A549 (cell line): ENCODE data around the gene CDH2. TPM values are rescaled to one million over a fixed set of nuclear protein-coding genes. Genes with fewer than 3 reads are reported as not detected.

Source experiments
- ATAC-seq, 2 experiments: fragments of 200-7000 bp in 1 of 2; fragments of >200 bp in 1 of 2; cut with Nextera tagmentation in 1 of 2; cut with Tn5 transposase in 1 of 2; 3 replicates each; pipeline versions ENCODE4 v1.8.0 to v1.9.1; 2018 to 2020; ENCODE audit warnings: mild to moderate bottlenecking in 1 of 2, moderate library complexity in 1 of 2
- CTCF ChIA-PET: fragments of 300-600 bp; sonication (Branson Sonifier 250); formaldehyde crosslinking; extraction: SDS; loops from one replicate; lab custom pipeline; 2021; ENCODE audit warnings: antibody characterized with exemption, inconsistent platforms; lab: Yijun Ruan, JAX
- POLR2A ChIA-PET: fragments of 350-600 bp; formaldehyde crosslinking; extraction: SDS; loops from one replicate; lab custom pipeline; 2021; ENCODE audit warnings: antibody characterized with exemption, inconsistent platforms; lab: Yijun Ruan, JAX
- DNase-seq, 2 experiments: peaks; one replicate each; pipeline versions ENCODE4 v3.0.0 to v3.0.0-alpha.2; 2011 to 2016; ENCODE audit warnings: low read depth in 1 of 2, low spot score in 1 of 2
- FAIRE-seq: peaks from 2 replicates; lab custom pipeline; 2011; peaks lifted over from hg19 to GRCh38; lab: Jason Lieb, UNC
- H3K27ac ChIP-seq, 2 experiments: fragments of >200 bp; sonication (Bioruptor Twin); formaldehyde crosslinking; 3 replicates each; pipeline ENCODE4 v1.5.1; 2016 to 2017
- H3K4me1 ChIP-seq: fragments of >200 bp; sonication (Bioruptor Twin); formaldehyde crosslinking; 3 replicates; pipeline ENCODE4 v1.6.1; 2016
- H3K4me2 ChIP-seq: fragments of >200 bp; sonication (Bioruptor Twin); formaldehyde crosslinking; 3 replicates; pipeline ENCODE4 v1.6.1; 2016
- H3K4me3 ChIP-seq: fragments of >200 bp; sonication (Bioruptor Twin); formaldehyde crosslinking; 3 replicates; pipeline ENCODE4 v1.5.1; 2016
- H3K9me3 ChIP-seq: fragments of >200 bp; sonication (Bioruptor Twin); formaldehyde crosslinking; 3 replicates; pipeline ENCODE4 v1.6.1; 2016
- BCL3 ChIP-seq: fragments of >200 bp; sonication (Bioruptor Twin); formaldehyde crosslinking; IDR thresholded peaks from 3 replicates; pipeline ENCODE4 v1.6.1; 2016
- CBX2 ChIP-seq: fragments of 200-600 bp; sonication (generic); IDR thresholded peaks from 2 replicates; pipeline ENCODE4 v1.6.1; 2016; ENCODE audit warnings: low read depth, mild to moderate bottlenecking, borderline replicate concordance
- CHD2 ChIP-seq: fragments of 150-350 bp; IDR thresholded peaks from 2 replicates; pipeline ENCODE4 v1.6.1; 2014; ENCODE audit warnings: low read length; ENCODE audit not compliant: partially characterized antibody
- EHF ChIP-seq: fragments of 250-450 bp; sonication (Bioruptor Pico); IDR thresholded peaks from 2 replicates; pipeline ENCODE4 v1.5.0; 2020; ENCODE audit warnings: mild to moderate bottlenecking
- ESRRA ChIP-seq: fragments of 150-350 bp; IDR thresholded peaks from 2 replicates; pipeline ENCODE4 v1.6.1; 2014; ENCODE audit warnings: mild to moderate bottlenecking, low read length, borderline replicate concordance
- FOSB ChIP-seq: fragments of 250-450 bp; sonication (Bioruptor Pico); IDR thresholded peaks from 2 replicates; pipeline ENCODE4 v1.5.0; 2020; ENCODE audit warnings: mild to moderate bottlenecking, moderate library complexity
- FOSL2 ChIP-seq, 2 experiments: fragments of 450-650 bp in 1 of 2; fragments of >200 bp in 1 of 2; sonication (Bioruptor Twin) in 1 of 2; formaldehyde crosslinking; IDR thresholded peaks; 2 replicates each; pipeline versions ENCODE4 v1.5.0 to v1.6.1; 2016 to 2020; ENCODE audit warnings: mild to moderate bottlenecking in 1 of 2, moderate library complexity in 1 of 2
- GATA3 ChIP-seq: IDR thresholded peaks from 2 replicates; pipeline ENCODE4 v1.6.1; 2012; ENCODE audit warnings: borderline replicate concordance
- HES2 ChIP-seq: fragments of >200 bp; sonication (Bioruptor Twin); formaldehyde crosslinking; IDR thresholded peaks from 2 replicates; pipeline ENCODE4 v1.6.1; 2016
- HOXB5 ChIP-seq: fragments of 250-450 bp; sonication (Bioruptor Pico); IDR thresholded peaks from 2 replicates; pipeline ENCODE4 v1.5.0; 2020; ENCODE audit warnings: mild to moderate bottlenecking, moderate library complexity
- MAFK ChIP-seq: fragments of 450-650 bp; IDR thresholded peaks from 2 replicates; pipeline ENCODE4 v1.6.1; 2014; ENCODE audit not compliant: partially characterized antibody
- MAX ChIP-seq: IDR thresholded peaks from 2 replicates; pipeline ENCODE4 v1.6.1; 2012
- MYC ChIP-seq: IDR thresholded peaks from 2 replicates; pipeline ENCODE4 v1.6.1; 2012; ENCODE audit warnings: mild to moderate bottlenecking, inconsistent platforms, low read length, improper control_type of control experiment, borderline replicate concordance
- NPAS2 ChIP-seq: fragments of 250-450 bp; sonication (Bioruptor Pico); IDR thresholded peaks from 2 replicates; pipeline ENCODE4 v1.8.0; 2022; ENCODE audit warnings: mild to moderate bottlenecking, moderate library complexity, borderline replicate concordance
- NR3C1 ChIP-seq: fragments of >200 bp; sonication (Bioruptor Twin); formaldehyde crosslinking; IDR thresholded peaks from 3 replicates; pipeline ENCODE4 v1.6.1; 2017
- POLR2AphosphoS2 ChIP-seq: conservative IDR thresholded peaks from 2 replicates; pipeline ENCODE4 v1.6.1; 2012; ENCODE audit warnings: low read length, improper control_type of control experiment, inconsistent platforms
- RAD21 ChIP-seq, 2 experiments: fragments of >200 bp in 1 of 2; sonication (Bioruptor Twin) in 1 of 2; formaldehyde crosslinking in 1 of 2; IDR thresholded peaks in 1 of 2; conservative IDR thresholded peaks in 1 of 2; 2 replicates in 1 of 2; 3 replicates in 1 of 2; pipeline ENCODE4 v1.6.1; 2012 to 2018; ENCODE audit warnings: inconsistent platforms in 1 of 2
- RFX5 ChIP-seq: fragments of 450-650 bp; IDR thresholded peaks from 2 replicates; pipeline ENCODE4 v1.7.1; 2014; ENCODE audit warnings: antibody characterized with exemption, mild to moderate bottlenecking, moderate library complexity
- RNF2 ChIP-seq: fragments of 200-600 bp; sonication (generic); IDR thresholded peaks from 2 replicates; pipeline ENCODE4 v1.6.1; 2016; ENCODE audit warnings: low read depth, mild to moderate bottlenecking, antibody characterized with exemption, moderate library complexity, borderline replicate concordance
- ZNF302 ChIP-seq: fragments of 250-450 bp; sonication (Bioruptor Pico); IDR thresholded peaks from 2 replicates; pipeline ENCODE4 v1.9.0; 2021; ENCODE audit warnings: inconsistent platforms, mild to moderate bottlenecking, moderate library complexity
- whole genome bisulfite sequencing: methylation state at CpG from one replicate; pipeline ENCODE4 v1.1.6; 2017; ENCODE audit errors: missing lambda C conversion rate; 5-methylcytosine and 5-hydroxymethylcytosine counted together
- polyA plus RNA-seq, 4 experiments: library from polyadenylated mRNA; depleted of rRNA in 3 of 4; stranded (reverse); fragments of >200 nt; fragmentation: RNase III in 1 of 4; extraction: RNeasy Plus Mini Kit Qiagen cat#74134 plus additional on column Dnase treatment in 1 of 4; gene quantifications; 2 replicates in 3 of 4; 3 replicates in 1 of 4; pipeline ENCODE4 v1.2.3, GENCODE V29; 2011 to 2017
- TF ChIP-seq, protein P1 (sequence below): fragments of 250-450 bp; sonication (Bioruptor Pico); IDR thresholded peaks from 2 replicates; pipeline ENCODE4 v1.5.0; 2021; ENCODE audit warnings: mild to moderate bottlenecking, moderate library complexity, borderline replicate concordance
- TF ChIP-seq, protein P2 (sequence below): fragments of 250-450 bp; sonication (Bioruptor Pico); IDR thresholded peaks from 2 replicates; pipeline ENCODE4 v1.5.0; 2020; ENCODE audit warnings: low read depth, mild to moderate bottlenecking, moderate library complexity

The CDH2 gene
- polyA plus RNA-seq, 2 of the 4 experiments (the other 2 are of a cell fraction): 54.0 to 71.9 TPM

GRCh38 chr18:28132084-28132483 lies 44.8 kb downstream of the CDH2 start (continued):
- TF ChIP-seq, protein P1, sequence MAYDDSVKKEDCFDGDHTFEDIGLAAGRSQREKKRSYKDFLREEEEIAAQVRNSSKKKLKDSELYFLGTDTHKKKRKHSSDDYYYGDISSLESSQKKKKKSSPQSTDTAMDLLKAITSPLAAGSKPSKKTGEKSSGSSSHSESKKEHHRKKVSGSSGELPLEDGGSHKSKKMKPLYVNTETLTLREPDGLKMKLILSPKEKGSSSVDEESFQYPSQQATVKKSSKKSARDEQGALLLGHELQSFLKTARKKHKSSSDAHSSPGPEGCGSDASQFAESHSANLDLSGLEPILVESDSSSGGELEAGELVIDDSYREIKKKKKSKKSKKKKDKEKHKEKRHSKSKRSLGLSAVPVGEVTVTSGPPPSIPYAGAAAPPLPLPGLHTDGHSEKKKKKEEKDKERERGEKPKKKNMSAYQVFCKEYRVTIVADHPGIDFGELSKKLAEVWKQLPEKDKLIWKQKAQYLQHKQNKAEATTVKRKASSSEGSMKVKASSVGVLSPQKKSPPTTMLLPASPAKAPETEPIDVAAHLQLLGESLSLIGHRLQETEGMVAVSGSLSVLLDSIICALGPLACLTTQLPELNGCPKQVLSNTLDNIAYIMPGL (CRISPR knock-in tag): no peak
- TF ChIP-seq NR3C1 (no peak), CBX2 (no peak), MYC (no peak), MAX (no peak), HOXB5 (CRISPR knock-in tag) (no peak), RAD21 (conservative IDR thresholded peaks at IDR 0.05 in 1 of 2, IDR thresholded peaks at IDR 0.05 in 1 of 2) (no peak)

GRCh38 chr18:28128659-28128980 lies 48.3 kb downstream of the CDH2 start:
- H3K4me3 ChIP-seq: no peak overlapping the region
- H3K9me3 ChIP-seq: no peaks in the 10 kb centered on the region
- H3K4me2 ChIP-seq: peak overlapping the region; percentile 74
- peak overlapping the region in 1 of 2 experiments; percentile 67; a peak in 3 of 6 replicates for H3K27ac ChIP-seq
- ATAC-seq (peak in 1 of 2 experiments; percentile 22; a peak in 1 of 6 replicates), DNase-seq (no peak), FAIRE-seq (no peak)
- CTCF ChIA-PET: interaction anchor here (0.6 kb wide), 1 partner anchor 467 kb away, joined by 3 read pairs; no protein-coding TSS in a partner anchor
- WGBS: 46% methylated on average over 3 of the region's 3 CpGs
- POLR2A ChIA-PET: no interaction called here
- H3K4me1 ChIP-seq: peaks cover 61% of the 10 kb centered on the region
- TF ChIP-seq POLR2AphosphoS2: no peak
- no peak for TF ChIP-seq CHD2
- TF ChIP-seq HOXB5 (CRISPR knock-in tag): no peak
- TF ChIP-seq, protein P2, sequence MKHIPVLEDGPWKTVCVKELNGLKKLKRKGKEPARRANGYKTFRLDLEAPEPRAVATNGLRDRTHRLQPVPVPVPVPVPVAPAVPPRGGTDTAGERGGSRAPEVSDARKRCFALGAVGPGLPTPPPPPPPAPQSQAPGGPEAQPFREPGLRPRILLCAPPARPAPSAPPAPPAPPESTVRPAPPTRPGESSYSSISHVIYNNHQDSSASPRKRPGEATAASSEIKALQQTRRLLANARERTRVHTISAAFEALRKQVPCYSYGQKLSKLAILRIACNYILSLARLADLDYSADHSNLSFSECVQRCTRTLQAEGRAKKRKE (CRISPR knock-in tag): no peak
- TF ChIP-seq NPAS2: no peak
- TF ChIP-seq MAFK: no peak
- no peak for TF ChIP-seq EHF (CRISPR knock-in tag)

GRCh38 chr18:28127763-28128658 lies 48.9 kb downstream of the CDH2 start:
- H3K4me1 ChIP-seq: peaks cover 63% of the 10 kb centered on the region
- DNase-seq (peak in 1 of 2 experiments; percentile 38), FAIRE-seq (no peak), ATAC-seq (peak; percentile 70 to 83; a peak in 4 of 6 replicates)
- no peak overlapping the region for H3K4me3 ChIP-seq
- H3K4me2 ChIP-seq: peak overlapping the region; percentile 74
- no peak for TF ChIP-seq MAFK
- no peak for TF ChIP-seq FOSL2 (IDR thresholded peaks at IDR 0.05)
- TF ChIP-seq FOSL2 (CRISPR knock-in tag; IDR thresholded peaks at IDR 0.05): peak; percentile 41
- TF ChIP-seq FOSB (CRISPR knock-in tag): no peak
- no peak for TF ChIP-seq NPAS2
- TF ChIP-seq ESRRA: no peak
- no peak for TF ChIP-seq ZNF302
- 0 out of 2 replicates have a peak, but pooled peaks have one; percentile 24 for TF ChIP-seq MAX
- TF ChIP-seq RNF2: no peak
- no peak for TF ChIP-seq RFX5
- no peak for TF ChIP-seq MYC
- TF ChIP-seq BCL3: no peak
- no peak for TF ChIP-seq HES2
- no peak for TF ChIP-seq NR3C1
- TF ChIP-seq GATA3: peak; percentile 71
- H3K9me3 ChIP-seq: no peaks in the 10 kb centered on the region
- ChIA-PET POLR2A (no interaction called here), CTCF (interaction anchor here (0.6 kb wide), 3 partner anchors 44 to 1340 kb away, joined by 3 to 4 read pairs (median 3); no protein-coding TSS in a partner anchor)
- peak overlapping the region in 1 of 2 experiments; percentile 67; a peak in 3 of 6 replicates for H3K27ac ChIP-seq
- 8% methylated on average over 5 of the region's 5 CpGs for WGBS
